ENCODE data around the gene TSKS. TPM values are rescaled to one million over a fixed set of nuclear protein-coding genes. Genes with fewer than 3 reads are reported as not detected.

The TSKS gene
- total RNA-seq, 1 experiment from 2014 or later: 0.28 TPM

- Histone ChIP-seq H4K8ac (replicated peaks; ENCODE audit: insufficient read length, low read depth, low read length) (no peak overlapping the region), H3K56ac (ENCODE audit: insufficient read length, low read depth, low read length) (no peak overlapping the region), H3K27me3 (ENCODE audit: insufficient read depth, low read length) (no peaks in the 10 kb centered on the region), H2BK20ac (ENCODE audit: low read depth, low read length, poor library complexity, severe bottlenecking) (no peak overlapping the region), H4K20me1 (ENCODE audit: control insufficient read depth, insufficient read depth, insufficient read length) (no peaks in the 10 kb centered on the region), H3K18ac (ENCODE audit: insufficient read length, low read depth, low read length) (no peak overlapping the region), H3K14ac (ENCODE audit: insufficient read depth, low read length) (no peak overlapping the region), H4K5ac (ENCODE audit: insufficient read length, low read depth, low read length) (no peak overlapping the region), H3K79me2 (ENCODE audit: insufficient read depth, low read length) (peaks cover 4% of the 10 kb centered on the region; the same call in 1 of the 2 replicates), H3K4me1 (ENCODE audit: insufficient read depth, low read length) (no peaks in the 10 kb centered on the region), H3K27ac (ENCODE audit: insufficient read length, low read depth, low read length) (no peak overlapping the region), H3K9me3 (ENCODE audit: control insufficient read depth, low read depth, low read length) (no peaks in the 10 kb centered on the region), H3K79me1 (ENCODE audit: insufficient read depth, low read depth, low read length, poor library complexity, severe bottlenecking) (peaks cover 5% of the 10 kb centered on the region), H3K23ac (ENCODE audit: insufficient read length, low read depth, low read length) (no peak overlapping the region), H4K91ac (ENCODE audit: insufficient read length, low read depth, low read length) (no peak overlapping the region), H3K4ac (ENCODE audit: low read depth, low read length) (no peak overlapping the region), H3K23me2 (ENCODE audit: insufficient read length, low read depth, low read length, poor library complexity, severe bottlenecking) (no peaks in the 10 kb centered on the region), H3K9ac (ENCODE audit: extremely low read depth, insufficient read length, low read length) (no peak overlapping the region), H3K4me2 (ENCODE audit: insufficient read depth, insufficient read length, low read length) (no peak overlapping the region), H2AK5ac (ENCODE audit: insufficient read length, low read length) (no peak overlapping the region), H2BK5ac (ENCODE audit: insufficient read length, low read length) (no peak overlapping the region), H2BK15ac (ENCODE audit: low read depth, low read length) (no peak overlapping the region), H3T11ph (ENCODE audit: low read length) (no peak overlapping the region), H2AFZ (ENCODE audit: low read length) (no peak overlapping the region), H2BK12ac (ENCODE audit: insufficient read length, low read depth, low read length) (no peak overlapping the region), H2BK120ac (ENCODE audit: low read depth, low read length, poor library complexity, severe bottlenecking) (no peak overlapping the region)
- H3K4me3 Mint-ChIP-seq: no peak overlapping the region
- TF ChIP-seq CTCF (conservative IDR thresholded peaks at IDR 0.05): no peak
- peaks cover 18 to 33% (median 32%) of the 10 kb centered on the region in 3 experiments for H3K36me3 Mint-ChIP-seq (ENCODE audit: insufficient read depth in 1 of 3, low read depth in 3 of 3)
- WGBS (ENCODE audit: extremely low coverage, insufficient read length, low lambda C conversion rate): no CpG with 5 or more reads among the region's 8 CpGs
- H3K4me1 Mint-ChIP-seq: peaks cover 5 to 13% of the 10 kb centered on the region in 2 experiments; a peak in 3 of 4 replicates
- no peaks in the 10 kb centered on the region for H3K9me3 Mint-ChIP-seq
- H3K27me3 Mint-ChIP-seq (ENCODE audit: low read depth): no peaks in the 10 kb centered on the region
- H3K27ac Mint-ChIP-seq: peak overlapping the region; percentile 63 to 92 (median 78); a peak in 5 of 7 replicates
- DNase-seq: no peak
These were observed 17.8 kb upstream of the TSKS start for GRCh38 chr19:49780861-49781260.

Measured in H9 (cell line).